ENCODE measurements around the gene CBLC. TPM values are rescaled to one million over a fixed set of nuclear protein-coding genes. Genes with fewer than 3 reads are reported as not detected.

CBLC gene
- total RNA-seq, 1 donor from 2014 or later, result 2.3 TPM

DNA sequence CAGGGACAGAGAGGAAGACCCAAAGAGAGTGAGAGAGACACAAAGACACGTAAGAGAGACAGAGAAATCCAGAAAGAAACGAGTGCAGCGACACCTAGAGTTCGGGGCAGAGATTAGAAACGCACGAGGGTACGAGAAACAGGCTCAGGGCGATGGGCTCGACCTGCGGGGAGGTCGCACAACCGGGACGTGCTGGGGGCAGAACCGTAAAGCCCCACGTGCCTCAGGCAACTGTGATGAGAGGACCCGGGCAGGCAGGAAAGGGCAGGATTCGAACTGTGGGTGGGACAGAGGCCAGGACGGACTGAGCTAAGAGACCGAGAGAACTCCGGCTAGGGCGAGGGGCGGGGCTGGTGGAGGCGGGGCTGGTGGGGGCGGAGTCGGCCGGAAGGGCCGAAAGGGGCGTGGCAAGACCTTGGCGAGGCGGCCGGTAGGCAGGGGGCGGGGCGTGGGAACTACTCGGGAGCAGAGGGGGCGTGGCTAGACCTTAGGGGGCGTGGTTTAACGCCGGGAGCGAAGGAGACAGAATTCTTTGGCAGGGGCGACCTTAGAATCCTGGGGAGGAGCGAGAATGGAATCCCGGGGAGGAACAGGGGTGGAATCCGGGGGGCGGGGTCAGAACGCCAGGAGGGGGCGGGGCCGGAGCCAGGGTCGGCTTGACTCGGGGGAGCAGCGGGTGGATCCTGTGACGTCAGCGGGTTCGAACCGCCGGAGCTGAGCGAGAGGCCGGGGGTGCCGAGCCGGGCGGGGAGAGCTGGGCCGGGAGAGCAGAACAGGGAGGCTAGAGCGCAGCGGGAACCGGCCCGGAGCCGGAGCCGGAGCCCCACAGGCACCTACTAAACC is 68.1 kb downstream of the CBLC start, which contains the start of gene NECTIN2:
NECTIN2 (plus strand) TSS at position 686 of the 843 bp plus-strand sequence. CDS start 229 bp downstream, outside the sequence.
- TF ChIP-seq, protein P1, sequence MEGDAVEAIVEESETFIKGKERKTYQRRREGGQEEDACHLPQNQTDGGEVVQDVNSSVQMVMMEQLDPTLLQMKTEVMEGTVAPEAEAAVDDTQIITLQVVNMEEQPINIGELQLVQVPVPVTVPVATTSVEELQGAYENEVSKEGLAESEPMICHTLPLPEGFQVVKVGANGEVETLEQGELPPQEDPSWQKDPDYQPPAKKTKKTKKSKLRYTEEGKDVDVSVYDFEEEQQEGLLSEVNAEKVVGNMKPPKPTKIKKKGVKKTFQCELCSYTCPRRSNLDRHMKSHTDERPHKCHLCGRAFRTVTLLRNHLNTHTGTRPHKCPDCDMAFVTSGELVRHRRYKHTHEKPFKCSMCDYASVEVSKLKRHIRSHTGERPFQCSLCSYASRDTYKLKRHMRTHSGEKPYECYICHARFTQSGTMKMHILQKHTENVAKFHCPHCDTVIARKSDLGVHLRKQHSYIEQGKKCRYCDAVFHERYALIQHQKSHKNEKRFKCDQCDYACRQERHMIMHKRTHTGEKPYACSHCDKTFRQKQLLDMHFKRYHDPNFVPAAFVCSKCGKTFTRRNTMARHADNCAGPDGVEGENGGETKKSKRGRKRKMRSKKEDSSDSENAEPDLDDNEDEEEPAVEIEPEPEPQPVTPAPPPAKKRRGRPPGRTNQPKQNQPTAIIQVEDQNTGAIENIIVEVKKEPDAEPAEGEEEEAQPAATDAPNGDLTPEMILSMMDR (IDR thresholded peaks at IDR 0.05), result peak; percentile 60
- intact Hi-C loops (cut with DNase I), result no loop called here
- H3K9me3 ChIP-seq, result no peaks in the 10 kb centered on the region
- peak; percentile 99 for DNase-seq
- H3K36me3 ChIP-seq, result no peaks in the 10 kb centered on the region
- peak within 1 kb of the TSS; percentile 97 for H3K27ac ChIP-seq
- ATAC-seq, result peak; percentile 87 to 93
- H3K27me3 ChIP-seq (ENCODE audit: low read depth), result no peaks in the 10 kb centered on the region
- peak within 1 kb of the TSS; percentile 85 for H3K4me3 ChIP-seq
- peaks cover 44% of the 10 kb centered on the region for H3K4me1 ChIP-seq

DNA sequence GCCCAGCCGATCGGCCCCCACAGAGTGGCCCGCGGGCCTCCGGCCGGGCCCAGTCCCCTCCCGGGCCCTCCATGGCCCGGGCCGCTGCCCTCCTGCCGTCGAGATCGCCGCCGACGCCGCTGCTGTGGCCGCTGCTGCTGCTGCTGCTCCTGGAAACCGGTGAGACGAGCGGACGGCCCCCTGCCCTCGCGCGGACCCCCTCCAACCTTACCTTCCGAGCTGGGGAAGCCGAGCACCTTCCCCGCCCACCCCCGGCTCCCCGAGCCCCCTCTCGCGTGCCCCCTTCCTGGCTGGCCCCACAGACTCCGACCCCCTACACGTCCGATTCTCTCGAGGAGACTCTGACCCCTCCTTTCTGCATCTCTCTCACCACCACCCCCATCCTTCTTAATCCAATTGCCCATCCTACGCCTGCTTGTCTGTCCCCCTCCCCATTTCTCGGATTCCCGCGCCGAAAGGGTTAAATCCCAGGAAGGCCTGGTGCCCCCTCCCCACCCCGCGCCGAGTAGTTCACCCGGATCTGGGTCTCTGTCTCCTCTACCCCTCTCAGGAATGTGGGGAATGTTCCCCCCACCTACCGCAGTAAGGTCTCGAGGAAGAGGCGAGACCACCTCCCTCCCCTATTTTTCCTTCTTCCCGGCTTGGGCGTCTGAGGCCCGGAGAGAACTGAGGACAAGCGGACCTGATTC is 68.9 kb downstream of the CBLC start:
- H3K9me3 ChIP-seq, result no peaks in the 10 kb centered on the region
- H3K4me3 ChIP-seq, result peak overlapping the region; percentile 85
- ATAC-seq (no peak), DNase-seq (peak; percentile 52)
- H3K4me1 ChIP-seq, result peaks cover 44% of the 10 kb centered on the region
- peak overlapping the region; percentile 97 for H3K27ac ChIP-seq
- intact Hi-C loops (cut with DNase I), result no loop called here
- no peaks in the 10 kb centered on the region for H3K27me3 ChIP-seq (ENCODE audit: low read depth)
- TF ChIP-seq, protein P1 (IDR thresholded peaks at IDR 0.05), result no peak
- H3K36me3 ChIP-seq, result no peaks in the 10 kb centered on the region

DNA sequence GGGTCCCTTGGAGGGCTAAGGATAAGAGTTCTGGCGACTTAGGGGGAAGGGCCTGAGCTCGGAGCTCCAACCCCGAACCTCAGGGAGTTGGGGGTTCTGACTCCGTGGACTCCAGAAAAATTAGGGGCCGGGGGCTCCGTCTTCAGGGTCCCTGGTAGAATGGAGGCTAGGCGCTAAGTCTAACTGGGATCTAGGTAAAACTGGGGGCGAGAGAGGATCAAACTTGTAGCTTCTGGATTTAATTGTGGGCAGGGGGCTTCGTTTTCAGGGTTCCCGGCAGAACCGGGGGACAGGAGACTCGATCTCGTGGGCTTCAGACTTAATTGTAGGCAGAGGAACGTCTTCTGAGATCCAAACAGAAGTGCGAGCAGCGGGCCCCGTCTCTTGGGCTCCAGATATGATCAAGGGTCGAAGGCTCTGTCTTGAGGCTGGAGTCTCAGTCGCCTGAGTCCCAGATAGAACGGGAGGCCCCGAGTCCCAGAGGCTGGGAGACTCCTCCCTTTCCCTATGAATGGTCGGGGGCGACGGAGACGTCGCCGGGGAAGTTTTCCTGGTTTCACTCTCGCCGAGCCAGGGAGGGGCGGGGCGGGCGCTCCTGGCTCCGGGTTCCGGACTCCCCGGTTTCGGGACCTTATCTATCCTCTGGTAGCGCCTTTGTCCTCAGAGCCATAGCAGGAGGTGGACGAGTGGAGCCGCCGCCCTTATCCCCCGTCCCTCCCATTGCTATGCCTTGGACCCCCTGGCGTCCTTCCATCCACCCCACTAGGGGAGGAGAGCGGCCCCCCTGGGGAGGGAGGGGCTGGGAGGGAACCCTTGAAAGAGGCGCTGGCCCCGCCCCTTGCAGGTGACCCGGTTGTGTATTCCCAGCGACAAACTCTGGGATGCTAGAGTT is 69.7 kb downstream of the CBLC start:
- intact Hi-C loops (cut with DNase I), result no loop called here
- TF ChIP-seq, protein P1 (IDR thresholded peaks at IDR 0.05), result no peak
- no peaks in the 10 kb centered on the region for H3K9me3 ChIP-seq
- DNase-seq (peak; percentile 85), ATAC-seq (peak; percentile 37 to 59)
- no peaks in the 10 kb centered on the region for H3K36me3 ChIP-seq
- H3K4me3 ChIP-seq, result peak overlapping the region; percentile 85
- H3K27ac ChIP-seq, result peak overlapping the region; percentile 97
- no peaks in the 10 kb centered on the region for H3K27me3 ChIP-seq (ENCODE audit: low read depth)
- H3K4me1 ChIP-seq, result peaks cover 44% of the 10 kb centered on the region

DNA sequence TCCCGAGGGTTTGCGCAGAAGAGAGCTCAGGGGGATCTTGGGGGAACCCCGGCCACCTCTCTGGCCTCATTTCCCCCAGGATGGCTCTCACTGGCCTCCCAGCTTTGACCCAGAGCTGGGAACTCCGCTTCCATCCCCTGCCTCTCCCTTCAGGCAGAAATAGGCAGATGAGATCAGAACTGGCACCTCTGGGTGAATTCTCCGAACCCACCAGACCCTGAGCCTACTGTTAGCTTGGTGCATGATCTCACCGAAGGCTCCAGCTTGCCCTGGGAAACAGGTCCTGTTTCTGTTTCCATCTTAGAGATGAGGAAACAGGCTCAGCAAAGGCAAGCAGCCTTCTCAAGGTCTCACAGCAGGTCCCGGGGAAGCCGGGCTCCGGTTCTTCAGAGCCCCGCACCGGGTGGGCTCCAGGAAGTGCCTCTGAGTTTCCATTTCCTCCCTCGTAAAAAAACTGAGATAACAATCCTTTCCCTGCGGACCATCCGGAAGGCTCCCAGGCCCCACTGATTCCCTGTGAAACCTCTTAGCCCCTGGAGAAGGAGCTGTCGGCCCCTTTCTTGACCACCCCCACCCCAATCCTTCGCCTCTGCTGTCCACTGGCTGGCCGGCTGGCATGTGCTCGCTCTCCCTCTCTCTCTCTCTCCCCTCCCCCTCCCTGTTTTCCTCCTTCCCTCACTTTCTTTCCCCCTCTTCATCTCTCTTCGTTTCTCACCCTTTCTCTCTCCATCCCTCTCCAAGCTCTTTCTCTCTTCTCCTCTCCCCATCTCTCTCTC is 70.5 kb downstream of the CBLC start:
- H3K4me3 ChIP-seq, result peak overlapping the region; percentile 85
- ATAC-seq (no peak), DNase-seq (peak; percentile 53)
- intact Hi-C loops (cut with DNase I), result no loop called here
- no peaks in the 10 kb centered on the region for H3K9me3 ChIP-seq
- TF ChIP-seq, protein P1 (IDR thresholded peaks at IDR 0.05), result no peak
- H3K36me3 ChIP-seq, result no peaks in the 10 kb centered on the region
- H3K27ac ChIP-seq, result peak overlapping the region; percentile 97
- H3K27me3 ChIP-seq (ENCODE audit: low read depth), result no peaks in the 10 kb centered on the region
- peaks cover 44% of the 10 kb centered on the region for H3K4me1 ChIP-seq
